HG03196 (cell line): ENCODE results near the gene SDK2.

Experiments used
- ATAC-seq: cut with Tn5 transposase; IDR thresholded peaks from one replicate; pipeline ENCODE4 v1.9.1; 2021; ENCODE audit not compliant: unreplicated experiment

Gene SDK2

GRCh38 chr17:73356561-73357170, 287.6 kb downstream of the SDK2 start:
- ATAC-seq: no peak

GRCh38 chr17:73354423-73355284, 289.6 kb downstream of the SDK2 start:
- no peak for ATAC-seq

GRCh38 chr17:73352261-73352660, 292.0 kb downstream of the SDK2 start:
- no peak for ATAC-seq

- no peak for ATAC-seq
Measured at GRCh38 chr17:73351764-73352163, 292.5 kb downstream of the SDK2 start.

GRCh38 chr17:73350864-73351263, 293.4 kb downstream of the SDK2 start:
- ATAC-seq: no peak

- no peak for ATAC-seq
Measured at GRCh38 chr17:73349647-73350046, 294.6 kb downstream of the SDK2 start.

- ATAC-seq: no peak
Measured at GRCh38 chr17:73349138-73349537, 295.1 kb downstream of the SDK2 start.

- ATAC-seq: no peak
Measured at GRCh38 chr17:73348829-73349095, 295.5 kb downstream of the SDK2 start.

GRCh38 chr17:73348018-73348828, 296.0 kb downstream of the SDK2 start:
- ATAC-seq: no peak

- ATAC-seq: no peak
Measured at GRCh38 chr17:73347351-73347750, 296.9 kb downstream of the SDK2 start.

GRCh38 chr17:73346501-73347162, 297.6 kb downstream of the SDK2 start:
- no peak for ATAC-seq

GRCh38 chr17:73343739-73344454, 300.3 kb downstream of the SDK2 start:
- ATAC-seq: no peak

- no peak for ATAC-seq
Measured at GRCh38 chr17:73343168-73343634, 301.0 kb downstream of the SDK2 start.

- no peak for ATAC-seq
Measured at GRCh38 chr17:73342541-73343167, 301.6 kb downstream of the SDK2 start.

GRCh38 chr17:73342050-73342522, 302.2 kb downstream of the SDK2 start:
- ATAC-seq: no peak

GRCh38 chr17:73341350-73342049, 302.7 kb downstream of the SDK2 start:
- ATAC-seq: no peak

- no peak for ATAC-seq
Measured at GRCh38 chr17:73340093-73340596, 304.1 kb downstream of the SDK2 start.

GRCh38 chr17:73338566-73339197, 305.6 kb downstream of the SDK2 start:
- no peak for ATAC-seq

- ATAC-seq: no peak
Measured at GRCh38 chr17:73338050-73338521, 306.2 kb downstream of the SDK2 start.
